IPS-20b (cell line): ENCODE results near the gene SNTN.

ENCODE experiments used
- H3K27ac ChIP-seq: one replicate; pipeline ENCODE4 v1.5.1; 2013; ENCODE audit warnings: low read length
- H3K27me3 ChIP-seq: 2 replicates; pipeline ENCODE4 v1.6.1; 2013; ENCODE audit warnings: mild to moderate bottlenecking, low read length, inconsistent platforms; ENCODE audit not compliant: insufficient read depth
- H3K36me3 ChIP-seq: 2 replicates; pipeline ENCODE4 v1.6.1; 2013; ENCODE audit warnings: low read depth, mild to moderate bottlenecking, inconsistent platforms, low read length, moderate library complexity; ENCODE audit not compliant: insufficient read depth
- H3K4me1 ChIP-seq: 2 replicates; pipeline ENCODE4 v1.6.1; 2013; ENCODE audit warnings: mild to moderate bottlenecking, control low read depth, inconsistent platforms, low read length, moderate library complexity; ENCODE audit not compliant: insufficient read depth
- H3K4me3 ChIP-seq: 2 replicates; pipeline ENCODE4 v1.5.1; 2013; ENCODE audit warnings: mild to moderate bottlenecking, low read length, inconsistent platforms
- H3K9ac ChIP-seq: 2 replicates; pipeline ENCODE4 v1.6.1; 2013; ENCODE audit warnings: low read depth, mild to moderate bottlenecking, inconsistent platforms, low read length, moderate library complexity
- H3K9me3 ChIP-seq: 2 replicates; pipeline ENCODE4 v1.6.1; 2013; ENCODE audit warnings: mild to moderate bottlenecking, low read depth, low read length, inconsistent platforms; ENCODE audit not compliant: insufficient read depth

SNTN gene

GRCh38 chr3:63652066-63652725 is at the start of gene SNTN:
Gene SNTN, plus strand, starts transcription at chr3:63652675. Its CDS starts 13 bp downstream, at chr3:63652688.
- H3K4me1 ChIP-seq: no peaks in the 10 kb centered on the region
- no peak within 1 kb of the TSS for H3K9ac ChIP-seq
- no peak within 1 kb of the TSS for H3K4me3 ChIP-seq
- H3K9me3 ChIP-seq: no peaks in the 10 kb centered on the region
- H3K27me3 ChIP-seq: no peaks in the 10 kb centered on the region
- H3K27ac ChIP-seq: no peak within 1 kb of the TSS
- H3K36me3 ChIP-seq: no peaks in the 10 kb centered on the region

DNA sequence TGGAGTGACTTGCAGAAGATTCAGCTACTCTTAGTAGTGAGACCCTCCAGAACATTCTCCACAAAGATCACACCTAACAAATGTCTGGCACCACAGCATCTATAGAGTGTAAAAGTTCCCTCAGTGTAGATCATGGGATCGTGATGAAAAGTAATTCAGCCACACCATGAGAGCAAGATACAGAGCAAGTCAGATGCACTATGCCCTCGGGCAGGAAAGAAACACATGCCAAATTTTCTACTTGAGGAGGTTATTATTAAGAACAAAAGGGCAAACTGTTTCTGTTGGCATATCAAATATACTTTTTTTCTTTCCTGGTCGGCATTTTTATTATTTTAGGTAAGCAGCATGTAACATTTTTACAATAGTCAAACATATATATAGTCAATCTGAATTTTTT is 44.8 kb upstream of the SNTN start:
- Histone ChIP-seq H3K9me3 (no peaks in the 10 kb centered on the region), H3K27me3 (no peaks in the 10 kb centered on the region), H3K27ac (no peak overlapping the region), H3K9ac (no peak overlapping the region), H3K4me1 (no peaks in the 10 kb centered on the region), H3K36me3 (no peaks in the 10 kb centered on the region), H3K4me3 (no peak overlapping the region)

- H3K9ac ChIP-seq: no peak overlapping the region
- H3K27ac ChIP-seq: no peak overlapping the region
- H3K27me3 ChIP-seq: no peaks in the 10 kb centered on the region
- no peak overlapping the region for H3K4me3 ChIP-seq
- H3K9me3 ChIP-seq: no peaks in the 10 kb centered on the region
- H3K36me3 ChIP-seq: no peaks in the 10 kb centered on the region
- H3K4me1 ChIP-seq: no peaks in the 10 kb centered on the region
Observed at GRCh38 chr3:63609408-63609807, 43.1 kb upstream of the SNTN start.

DNA sequence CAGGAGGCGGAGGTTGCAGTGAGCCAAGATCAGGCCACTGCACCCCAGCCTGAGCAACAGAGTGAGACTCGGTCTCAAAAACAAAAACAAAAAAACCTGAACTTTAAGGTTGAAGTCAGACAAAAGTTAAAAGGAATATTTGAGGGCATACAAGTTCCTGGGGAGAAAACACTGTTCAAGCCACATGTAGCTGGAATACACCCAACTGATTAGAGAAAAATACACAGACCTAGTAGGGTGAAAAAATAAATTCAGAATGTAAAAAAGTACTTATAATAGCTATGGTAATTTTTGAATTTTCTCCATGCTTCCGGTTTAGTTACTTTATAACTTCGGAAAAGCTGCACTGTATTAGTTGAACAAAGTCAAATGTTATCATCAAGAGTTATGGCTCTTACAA is 42.6 kb upstream of the SNTN start:
- Histone ChIP-seq H3K9me3 (no peaks in the 10 kb centered on the region), H3K36me3 (no peaks in the 10 kb centered on the region), H3K27me3 (no peaks in the 10 kb centered on the region), H3K27ac (no peak overlapping the region), H3K9ac (no peak overlapping the region), H3K4me1 (no peaks in the 10 kb centered on the region), H3K4me3 (no peak overlapping the region)

GRCh38 chr3:63611382-63611781 is 41.1 kb upstream of the SNTN start:
- no peaks in the 10 kb centered on the region for H3K27me3 ChIP-seq
- no peaks in the 10 kb centered on the region for H3K4me1 ChIP-seq
- no peak overlapping the region for H3K9ac ChIP-seq
- H3K36me3 ChIP-seq: no peaks in the 10 kb centered on the region
- H3K4me3 ChIP-seq: no peak overlapping the region
- H3K27ac ChIP-seq: no peak overlapping the region
- H3K9me3 ChIP-seq: no peaks in the 10 kb centered on the region

- Histone ChIP-seq H3K9ac (no peak overlapping the region), H3K4me1 (0 out of 2 replicates have a peak, but pooled peaks cover 3% of the 10 kb centered on the region), H3K36me3 (no peaks in the 10 kb centered on the region), H3K27me3 (no peaks in the 10 kb centered on the region), H3K27ac (no peak overlapping the region), H3K9me3 (no peaks in the 10 kb centered on the region), H3K4me3 (no peak overlapping the region)
Observed at GRCh38 chr3:63613561-63613960, 38.9 kb upstream of the SNTN start.

DNA sequence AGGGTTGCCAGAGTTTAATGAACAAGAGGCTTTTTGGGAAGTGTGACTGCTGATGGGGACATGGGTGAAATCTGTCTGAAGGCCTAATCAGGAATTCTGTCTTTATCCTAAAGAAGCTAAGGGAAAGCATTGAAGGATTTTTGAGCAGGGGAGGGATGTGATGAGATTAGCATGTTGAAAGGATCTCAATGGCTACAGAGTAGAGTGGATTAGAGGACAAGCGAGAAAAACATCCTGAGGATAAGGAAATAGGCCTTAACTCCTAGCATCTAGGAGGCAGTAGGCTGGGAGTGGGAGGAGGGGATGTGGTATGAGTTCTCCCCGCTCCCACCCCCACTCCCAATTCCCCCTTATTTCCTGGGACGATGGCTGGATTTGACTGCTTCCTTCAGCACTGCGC is 35.1 kb upstream of the SNTN start:
- no peaks in the 10 kb centered on the region for H3K9me3 ChIP-seq
- no peak overlapping the region for H3K4me3 ChIP-seq
- H3K27ac ChIP-seq: no peak overlapping the region
- H3K36me3 ChIP-seq: no peaks in the 10 kb centered on the region
- no peaks in the 10 kb centered on the region for H3K27me3 ChIP-seq
- peaks cover 5% of the 10 kb centered on the region; the same call in 1 of the 2 replicates for H3K4me1 ChIP-seq
- no peak overlapping the region for H3K9ac ChIP-seq

GRCh38 chr3:63624941-63625560 is 27.4 kb upstream of the SNTN start:
- H3K36me3 ChIP-seq: no peaks in the 10 kb centered on the region
- H3K9ac ChIP-seq: no peak overlapping the region
- no peaks in the 10 kb centered on the region for H3K9me3 ChIP-seq
- H3K27ac ChIP-seq: no peak overlapping the region
- no peak overlapping the region for H3K4me3 ChIP-seq
- H3K4me1 ChIP-seq: peaks cover 11% of the 10 kb centered on the region
- H3K27me3 ChIP-seq: no peaks in the 10 kb centered on the region

- Histone ChIP-seq H3K9me3 (no peaks in the 10 kb centered on the region), H3K36me3 (no peaks in the 10 kb centered on the region), H3K9ac (no peak overlapping the region), H3K27me3 (no peaks in the 10 kb centered on the region), H3K4me3 (no peak overlapping the region), H3K4me1 (no peaks in the 10 kb centered on the region), H3K27ac (no peak overlapping the region)
Observed at GRCh38 chr3:63631670-63632069, 20.8 kb upstream of the SNTN start.

DNA sequence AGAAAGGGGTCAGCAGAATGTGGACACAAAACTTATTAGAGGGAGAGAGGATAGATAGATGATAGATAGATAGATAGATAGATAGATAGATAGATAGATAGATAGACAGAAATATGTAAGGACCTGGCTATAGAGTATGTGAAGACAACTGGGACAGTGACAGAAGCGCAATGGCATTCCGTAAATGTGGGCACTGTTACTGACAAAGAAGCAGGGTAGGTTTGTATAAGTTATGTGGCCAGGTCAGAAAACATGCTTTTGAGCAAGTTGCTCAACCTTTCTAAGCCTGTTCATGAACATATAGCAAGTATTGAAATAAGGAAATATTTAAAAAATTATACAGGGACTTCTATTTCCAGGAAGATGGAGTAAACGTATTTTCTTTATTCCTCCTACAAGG is 17.3 kb upstream of the SNTN start:
- H3K4me1 ChIP-seq: no peaks in the 10 kb centered on the region
- no peak overlapping the region for H3K4me3 ChIP-seq

DNA sequence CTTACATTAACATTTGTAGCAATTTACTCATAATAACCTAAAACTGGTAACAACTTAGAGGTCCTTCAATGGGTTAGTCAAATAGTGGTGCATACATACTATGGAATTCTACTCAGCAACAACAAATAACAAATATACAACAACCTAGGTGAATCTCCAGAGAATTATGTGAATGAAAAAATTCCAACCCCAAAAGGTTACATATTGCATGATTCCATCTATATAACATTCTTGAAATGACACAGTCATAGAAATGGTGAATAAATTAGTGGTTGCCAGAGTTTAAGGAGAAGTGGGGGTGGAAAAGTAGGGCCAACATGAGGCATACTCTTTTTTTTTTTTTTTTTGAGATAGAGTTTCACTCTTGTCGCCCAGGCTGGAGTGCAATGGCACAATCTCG is 12.7 kb upstream of the SNTN start:
- Histone ChIP-seq H3K4me3 (no peak overlapping the region), H3K27ac (no peak overlapping the region), H3K27me3 (no peaks in the 10 kb centered on the region), H3K36me3 (no peaks in the 10 kb centered on the region), H3K9me3 (no peaks in the 10 kb centered on the region; the same call in 1 of the 2 replicates), H3K4me1 (peaks cover 3% of the 10 kb centered on the region; the same call in 1 of the 2 replicates), H3K9ac (no peak overlapping the region)

More for the DNA sequence above, 17.3 kb upstream of the SNTN start:
- Histone ChIP-seq H3K36me3 (no peaks in the 10 kb centered on the region), H3K27me3 (no peaks in the 10 kb centered on the region), H3K9me3 (no peaks in the 10 kb centered on the region; the same call in 1 of the 2 replicates), H3K27ac (no peak overlapping the region), H3K9ac (no peak overlapping the region)

DNA sequence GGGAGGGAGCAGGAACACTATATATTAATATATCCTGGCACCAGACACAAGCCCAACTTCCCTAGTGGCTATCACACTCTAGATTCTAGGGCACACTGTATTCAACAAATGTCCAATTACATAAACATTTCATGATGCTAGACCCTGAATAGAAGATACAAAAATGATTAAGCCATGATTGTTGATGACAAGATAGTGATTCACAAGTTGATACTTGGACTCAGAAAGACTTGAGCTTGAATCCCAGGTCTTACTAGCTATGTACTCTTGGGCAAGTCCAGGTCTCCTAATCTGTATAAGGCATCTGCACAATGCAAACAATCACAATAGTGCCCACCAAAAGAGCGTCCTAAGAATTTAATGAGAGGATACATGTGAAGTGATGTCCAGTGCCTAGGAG is 10.0 kb upstream of the SNTN start:
- Histone ChIP-seq H3K27me3 (no peaks in the 10 kb centered on the region), H3K36me3 (no peaks in the 10 kb centered on the region), H3K27ac (no peak overlapping the region), H3K9me3 (no peaks in the 10 kb centered on the region), H3K9ac (no peak overlapping the region), H3K4me3 (no peak overlapping the region), H3K4me1 (peaks cover 3% of the 10 kb centered on the region; the same call in 1 of the 2 replicates)
